HUES48 (cell line): Measurements from ENCODE around the gene BRINP1.
"Not testable (repeated sequence)": the region's sequence is repeated elsewhere in the genome, so short reads cannot be mapped to it uniquely, and the experiment has no call there.

Experiments
- H3K27ac ChIP-seq: one replicate; pipeline ENCODE4 v1.7.0; 2013; ENCODE audit warnings: low read depth, low read length, inconsistent platforms
- H3K27me3 ChIP-seq: 2 replicates; pipeline ENCODE4 v1.6.1; 2013; ENCODE audit warnings: mild to moderate bottlenecking, low read length; ENCODE audit not compliant: control insufficient read depth, insufficient read depth
- H3K36me3 ChIP-seq: 2 replicates; pipeline ENCODE4 v1.6.1; 2013; ENCODE audit warnings: low read length; ENCODE audit not compliant: control insufficient read depth, insufficient read depth
- H3K4me1 ChIP-seq: 2 replicates; pipeline ENCODE4 v1.6.1; 2013; ENCODE audit warnings: mild to moderate bottlenecking, low read length; ENCODE audit not compliant: control insufficient read depth, insufficient read depth
- H3K4me3 ChIP-seq: 2 replicates; pipeline ENCODE4 v1.5.1; 2013; ENCODE audit warnings: mild to moderate bottlenecking, low read depth, low read length
- H3K9ac ChIP-seq: 2 replicates; pipeline ENCODE4 v1.6.1; 2013; ENCODE audit warnings: mild to moderate bottlenecking, low read depth, low read length, moderate library complexity
- H3K9me3 ChIP-seq: 2 replicates; pipeline ENCODE4 v1.6.1; 2013; ENCODE audit warnings: low read length; ENCODE audit not compliant: control insufficient read depth, insufficient read depth

Gene BRINP1

DNA sequence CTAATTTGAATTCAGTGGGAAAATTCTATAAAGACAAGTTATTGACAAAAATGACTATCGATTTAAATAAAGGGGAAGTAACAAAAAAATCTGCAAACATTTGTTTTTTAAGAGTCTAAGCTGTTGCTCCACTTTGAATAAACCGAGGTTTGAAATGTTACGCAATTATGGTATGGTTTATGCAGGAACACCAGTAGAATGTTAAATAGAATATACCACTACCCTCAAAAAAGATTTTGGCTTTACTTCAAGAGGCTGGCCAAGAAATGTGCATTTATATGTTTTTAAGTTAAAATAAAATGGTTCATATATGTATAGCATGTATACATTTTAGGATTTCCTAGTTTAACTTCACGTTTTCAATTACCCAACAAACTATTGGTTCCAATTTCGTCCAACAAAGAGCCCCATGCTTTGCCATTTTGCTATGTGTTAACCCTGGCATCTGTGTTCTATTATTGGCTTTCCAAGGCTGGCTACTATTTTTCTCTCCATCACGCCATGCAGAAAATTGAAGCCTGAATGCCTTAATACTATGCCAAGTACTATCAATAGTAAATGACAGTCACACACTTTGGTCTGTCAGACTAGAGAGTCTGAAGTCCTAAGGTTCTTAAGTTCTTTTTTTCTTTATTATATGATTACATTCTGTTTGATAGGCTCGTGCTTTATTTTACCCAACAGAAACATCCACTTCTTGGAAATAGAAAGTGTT is 171.2 kb downstream of the BRINP1 start:
- Histone ChIP-seq H3K27me3 (no peaks in the 10 kb centered on the region), H3K4me1 (peaks cover 17% of the 10 kb centered on the region), H3K27ac (no peak overlapping the region), H3K36me3 (no peaks in the 10 kb centered on the region), H3K9me3 (no peaks in the 10 kb centered on the region), H3K9ac (no peak overlapping the region), H3K4me3 (no peak overlapping the region)

DNA sequence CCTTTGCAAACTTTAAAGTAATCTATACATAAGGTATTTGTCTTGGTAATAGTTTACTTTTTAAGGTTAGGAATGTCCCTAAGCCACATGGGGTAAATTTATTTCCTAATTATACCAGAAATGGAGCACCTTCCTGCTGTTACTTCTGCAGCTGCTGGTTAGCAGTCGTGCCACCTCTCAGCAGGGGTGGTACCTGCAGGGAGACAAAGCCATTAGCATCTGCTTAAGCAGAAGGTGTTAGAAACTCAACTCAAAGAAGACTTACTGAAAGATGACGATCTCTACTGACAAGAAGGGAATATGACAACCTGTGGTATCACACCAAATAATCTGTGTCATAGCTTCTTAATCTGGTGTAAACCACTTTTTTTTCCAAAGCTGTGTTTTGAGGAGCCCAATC is 173.7 kb downstream of the BRINP1 start:
- Histone ChIP-seq H3K27ac (no peak overlapping the region), H3K36me3 (no peaks in the 10 kb centered on the region), H3K9ac (no peak overlapping the region), H3K27me3 (no peaks in the 10 kb centered on the region), H3K9me3 (no peaks in the 10 kb centered on the region), H3K4me1 (peaks cover 17% of the 10 kb centered on the region), H3K4me3 (no peak overlapping the region)

DNA sequence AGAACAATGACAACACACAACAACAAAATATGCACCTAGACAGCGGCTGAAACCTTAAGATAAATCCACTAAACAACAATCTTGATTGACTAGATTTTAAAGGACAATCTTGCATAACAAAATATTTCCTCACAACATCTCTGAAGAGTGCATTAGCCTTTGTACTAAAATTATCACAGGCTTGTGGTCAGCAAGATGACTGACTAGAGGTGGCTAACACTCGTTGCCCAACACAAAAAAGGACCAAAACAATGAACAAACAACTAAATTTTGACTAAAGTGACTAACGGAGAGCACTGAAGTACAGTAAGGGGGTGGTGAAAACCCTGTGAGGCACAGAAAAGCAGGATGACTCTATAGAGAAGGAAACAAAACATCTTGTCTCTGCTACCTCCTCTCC is 183.9 kb downstream of the BRINP1 start:
- Histone ChIP-seq H3K36me3 (no peaks in the 10 kb centered on the region), H3K9me3 (no peaks in the 10 kb centered on the region), H3K4me1 (no peaks in the 10 kb centered on the region; the same call in 1 of the 2 replicates), H3K9ac (no peak overlapping the region), H3K27me3 (no peaks in the 10 kb centered on the region), H3K4me3 (no peak overlapping the region), H3K27ac (no peak overlapping the region)

DNA sequence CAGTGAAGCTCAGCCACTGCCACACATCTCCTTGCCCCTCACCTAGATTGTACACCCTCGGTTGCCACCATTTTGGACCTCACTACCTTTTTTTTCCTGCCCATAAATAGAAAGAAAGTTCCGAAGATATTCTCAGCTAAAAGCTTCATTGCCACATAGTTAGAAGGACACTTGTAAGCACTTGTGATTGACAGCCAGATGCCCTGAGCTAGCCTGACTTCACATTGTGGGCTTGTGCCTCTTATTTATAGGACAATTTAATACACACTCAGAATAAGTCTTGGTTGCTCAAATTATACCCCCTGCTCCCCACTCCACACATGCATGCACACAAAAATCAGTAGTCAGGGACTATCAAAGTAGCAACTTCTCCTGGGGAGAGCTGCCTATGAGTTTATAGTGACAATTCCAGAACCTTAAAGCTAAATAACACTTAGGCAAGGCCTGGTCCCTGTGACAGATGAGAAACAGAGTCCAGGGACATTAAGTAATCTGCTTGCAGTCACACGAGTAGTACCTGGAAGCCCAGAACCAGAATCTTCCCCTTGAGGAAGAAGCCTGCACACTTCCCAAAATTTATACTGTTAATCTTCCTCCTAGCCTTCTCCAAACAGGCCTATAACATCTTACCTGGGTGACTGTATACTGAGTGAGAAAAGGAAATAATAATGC is 184.8 kb downstream of the BRINP1 start:
- H3K27me3 ChIP-seq, result no peaks in the 10 kb centered on the region
- no peaks in the 10 kb centered on the region for H3K36me3 ChIP-seq
- H3K9ac ChIP-seq, result no peak overlapping the region
- H3K4me1 ChIP-seq, result peaks cover 9% of the 10 kb centered on the region
- no peak overlapping the region for H3K4me3 ChIP-seq
- no peak overlapping the region for H3K27ac ChIP-seq
- H3K9me3 ChIP-seq, result no peaks in the 10 kb centered on the region

DNA sequence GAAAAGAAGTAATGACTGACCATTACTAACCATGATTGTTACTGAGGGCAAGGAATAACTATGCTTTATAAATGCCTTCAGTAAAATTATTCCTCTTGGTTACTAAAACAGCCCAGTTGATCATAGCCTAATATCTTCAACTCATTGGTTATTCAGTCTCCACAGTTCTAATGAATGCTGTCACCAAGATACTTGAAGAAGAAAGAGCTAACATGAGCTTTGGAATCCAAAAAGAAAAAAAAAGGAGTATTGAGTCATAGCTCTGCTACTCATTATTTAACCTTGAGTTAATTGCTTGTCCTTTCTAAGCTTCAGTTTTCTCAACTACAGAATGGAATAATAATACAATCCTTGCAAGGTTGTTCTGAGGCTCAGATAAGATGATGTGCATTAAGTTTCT is 187.7 kb downstream of the BRINP1 start:
- Histone ChIP-seq H3K4me3 (no peak overlapping the region), H3K9me3 (no peaks in the 10 kb centered on the region)

DNA sequence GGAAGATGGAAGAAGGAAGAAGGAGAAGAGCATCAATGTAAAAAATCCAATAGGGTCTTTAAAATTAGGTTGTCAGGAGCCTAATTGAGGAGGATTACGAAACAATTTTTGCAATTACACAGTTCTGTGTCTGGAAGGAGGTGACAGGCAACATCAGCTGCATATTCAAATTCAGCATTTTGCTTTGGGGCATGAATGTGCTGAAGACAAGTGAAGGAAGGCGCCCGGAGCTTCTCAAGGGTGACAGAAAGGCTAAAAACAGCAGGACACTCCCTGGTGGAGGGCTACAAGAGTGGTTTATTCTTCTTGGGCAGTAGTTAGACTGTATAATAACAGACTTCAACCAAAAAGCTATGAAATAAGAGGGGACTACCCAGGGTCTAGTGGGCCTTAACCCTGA is 188.3 kb downstream of the BRINP1 start:
- no peaks in the 10 kb centered on the region for H3K9me3 ChIP-seq
- H3K27ac ChIP-seq, result no peak overlapping the region
- peaks cover 9% of the 10 kb centered on the region for H3K4me1 ChIP-seq
- no peaks in the 10 kb centered on the region for H3K27me3 ChIP-seq
- H3K4me3 ChIP-seq, result no peak overlapping the region
- H3K36me3 ChIP-seq, result no peaks in the 10 kb centered on the region
- no peak overlapping the region for H3K9ac ChIP-seq

More for the DNA sequence above, 187.7 kb downstream of the BRINP1 start:
- H3K27ac ChIP-seq, result no peak overlapping the region
- no peaks in the 10 kb centered on the region for H3K27me3 ChIP-seq
- H3K36me3 ChIP-seq, result no peaks in the 10 kb centered on the region
- peaks cover 9% of the 10 kb centered on the region for H3K4me1 ChIP-seq
- H3K9ac ChIP-seq, result no peak overlapping the region

DNA sequence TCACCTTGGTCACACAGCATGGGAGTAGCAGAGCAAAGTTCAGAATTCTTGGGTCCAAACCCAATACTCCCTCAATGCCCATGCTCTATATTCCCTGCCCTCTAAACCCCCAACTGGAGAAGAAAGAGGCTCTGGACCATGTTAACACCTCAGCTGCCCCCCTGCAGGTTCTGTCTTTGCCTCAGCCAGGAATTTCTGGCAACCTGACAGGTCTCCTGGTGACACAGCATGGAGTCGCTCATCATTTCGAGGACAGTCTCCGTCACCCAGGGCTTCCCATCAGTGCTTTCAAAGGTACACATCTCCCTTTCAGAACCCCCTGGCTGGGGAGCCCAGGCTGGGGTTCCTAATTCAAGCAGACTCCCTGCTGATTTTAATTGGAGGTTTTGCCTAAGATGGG is 189.5 kb downstream of the BRINP1 start:
- Histone ChIP-seq H3K9me3 (no peaks in the 10 kb centered on the region), H3K27ac (no peak overlapping the region), H3K36me3 (no peaks in the 10 kb centered on the region), H3K4me1 (peaks cover 9% of the 10 kb centered on the region), H3K27me3 (no peaks in the 10 kb centered on the region), H3K9ac (no peak overlapping the region), H3K4me3 (no peak overlapping the region)

DNA sequence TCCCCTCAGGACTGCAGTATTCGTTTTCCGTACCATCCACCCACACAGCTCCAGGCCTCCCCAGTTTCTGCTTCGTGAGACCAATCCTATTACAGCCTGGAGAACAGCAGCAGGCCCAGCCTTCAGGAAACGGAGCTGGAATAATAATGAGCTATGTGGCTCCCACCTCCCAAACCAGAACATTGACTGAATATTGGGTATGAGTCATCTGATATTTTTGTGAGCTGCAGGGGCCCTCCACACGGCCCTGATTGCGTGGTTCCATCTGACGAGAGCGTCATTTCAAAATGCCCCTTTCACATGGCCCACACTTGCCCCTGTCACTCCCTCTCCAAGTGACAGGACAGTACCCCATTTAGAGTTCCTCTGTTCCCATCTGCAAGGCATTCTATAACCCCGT is 192.0 kb downstream of the BRINP1 start:
- H3K4me3 ChIP-seq, result no peak overlapping the region
- H3K4me1 ChIP-seq, result peaks cover 9% of the 10 kb centered on the region; the same call in 1 of the 2 replicates
- H3K9me3 ChIP-seq, result no peaks in the 10 kb centered on the region
- H3K9ac ChIP-seq, result no peak overlapping the region
- no peaks in the 10 kb centered on the region for H3K36me3 ChIP-seq
- no peak overlapping the region for H3K27ac ChIP-seq
- no peaks in the 10 kb centered on the region for H3K27me3 ChIP-seq

DNA sequence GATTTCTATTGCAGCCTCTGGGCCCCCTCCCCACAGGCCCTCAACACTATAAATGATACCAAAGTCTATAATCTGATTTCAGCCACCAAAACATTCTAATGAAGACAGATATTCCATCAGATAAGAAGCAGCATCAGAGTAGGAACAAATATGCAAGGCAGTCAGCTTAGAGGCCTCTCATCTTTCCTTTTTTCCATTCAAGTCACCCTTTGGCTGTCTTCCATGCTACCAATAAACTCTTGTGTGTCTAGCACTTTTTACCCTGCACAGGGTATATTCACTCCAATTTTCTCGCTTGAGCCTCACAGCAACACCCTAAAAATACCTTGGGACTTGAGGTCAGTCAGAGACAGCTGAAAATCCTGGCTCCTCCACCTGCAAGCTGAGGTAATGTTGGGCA is 193.7 kb downstream of the BRINP1 start:
- Histone ChIP-seq H3K9me3 (no peaks in the 10 kb centered on the region), H3K27ac (no peak overlapping the region), H3K27me3 (no peaks in the 10 kb centered on the region), H3K4me1 (peaks cover 9% of the 10 kb centered on the region; the same call in 1 of the 2 replicates), H3K36me3 (no peaks in the 10 kb centered on the region), H3K4me3 (no peak overlapping the region), H3K9ac (no peak overlapping the region)

DNA sequence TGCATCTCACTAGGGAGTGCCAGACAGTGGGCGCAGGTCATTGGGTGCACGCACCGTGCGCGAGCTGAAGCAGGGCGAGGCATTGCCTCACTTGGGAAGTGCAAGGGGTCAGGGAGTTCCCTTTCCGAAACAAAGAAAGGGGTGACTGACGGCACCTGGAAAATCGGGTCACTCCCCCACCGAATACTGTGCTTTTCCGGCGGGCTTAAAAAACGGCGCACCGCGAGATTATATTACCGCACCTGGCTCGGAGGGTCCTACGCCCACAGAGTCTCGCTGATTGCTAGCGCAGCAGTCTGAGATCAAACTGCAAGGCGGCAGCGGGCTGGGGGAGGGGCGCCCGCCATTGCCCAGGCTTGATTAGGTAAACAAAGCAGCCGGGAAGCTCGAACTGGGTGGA is 200.0 kb downstream of the BRINP1 start:
- H3K27me3 ChIP-seq, H3K4me1 ChIP-seq, H3K9me3 ChIP-seq: not testable (repeated sequence)
- Histone ChIP-seq H3K9ac (peak overlapping the region; percentile 90), H3K36me3 (peaks cover 14% of the 10 kb centered on the region), H3K4me3 (peak overlapping the region; percentile 73), H3K27ac (peak overlapping the region; percentile 85)

DNA sequence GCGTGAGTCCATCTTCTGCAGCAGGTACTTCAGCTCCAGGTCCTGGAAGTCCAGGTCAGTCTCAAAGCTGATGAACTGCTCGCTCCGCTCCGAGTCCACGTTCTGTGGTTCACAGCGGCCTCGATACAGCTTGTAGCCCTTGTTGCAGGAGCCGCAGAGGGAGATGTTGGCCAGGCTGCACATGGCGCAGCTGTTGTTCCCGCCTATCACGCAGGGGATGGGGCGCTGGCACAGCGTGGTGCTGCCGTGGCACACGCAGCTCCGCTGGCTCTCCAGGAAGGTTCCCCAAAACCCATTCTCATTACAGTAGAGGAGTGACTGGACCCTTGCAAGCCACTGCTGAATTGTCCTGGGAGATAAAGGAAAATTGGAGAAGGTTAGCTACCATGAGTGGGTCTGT is 201.4 kb downstream of the BRINP1 start:
- H3K4me3 ChIP-seq, result no peak overlapping the region
- no peaks in the 10 kb centered on the region for H3K4me1 ChIP-seq
- H3K9me3 ChIP-seq, result no peaks in the 10 kb centered on the region
- no peak overlapping the region for H3K9ac ChIP-seq
- no peak overlapping the region for H3K27ac ChIP-seq
- H3K36me3 ChIP-seq, result peaks cover 14% of the 10 kb centered on the region
- H3K27me3 ChIP-seq, result no peaks in the 10 kb centered on the region
